Tibial nerve (tissue), 4 donors: ENCODE data around the gene AFF3. TPM values are rescaled to one million over a fixed set of nuclear protein-coding genes. Genes with fewer than 3 reads are reported as not detected.

Experiments used
- DNase-seq, 2 donors: peaks; one replicate each; pipeline ENCODE4 v3.0.0-alpha.2; 2019; ENCODE audit warnings: low spot score in 2 of 2
- H3K27ac ChIP-seq, 4 donors: fragments of 200-600 bp; sonication (generic) in 3 of 4; one replicate each; pipeline ENCODE4 v1.5.1; 2017 to 2019; ENCODE audit warnings: mild to moderate bottlenecking in 1 of 4
- H3K27me3 ChIP-seq, 2 donors: fragments of 200-600 bp; sonication (generic) in 1 of 2; one replicate each; pipeline versions ENCODE4 v1.5.1 to v1.6.0; 2017 to 2019
- H3K36me3 ChIP-seq, 3 donors: fragments of 200-600 bp; sonication (generic); one replicate each; pipeline ENCODE4 v1.5.1; 2018 to 2019
- H3K4me1 ChIP-seq, 4 donors: fragments of 200-600 bp; sonication (generic) in 3 of 4; one replicate each; pipeline ENCODE4 v1.5.1; 2017 to 2019
- H3K4me3 ChIP-seq, 4 donors: fragments of 200-600 bp; sonication (generic) in 3 of 4; one replicate each; pipeline ENCODE4 v1.5.1; 2017 to 2019; ENCODE audit warnings: mild to moderate bottlenecking in 1 of 4, moderate library complexity in 1 of 4
- H3K9me3 ChIP-seq, 4 donors: fragments of 200-600 bp; sonication (generic) in 3 of 4; one replicate each; pipeline ENCODE4 v1.5.1; 2017 to 2019
- CTCF ChIP-seq, 5 experiments: fragments of 200-600 bp in 3 of 5; fragments of 450-650 bp in 2 of 5; sonication (generic) in 3 of 5; IDR thresholded peaks; one replicate each; pipeline ENCODE4 v1.5.1; 2016 to 2019; ENCODE audit warnings: antibody characterized with exemption in 5 of 5, mild to moderate bottlenecking in 3 of 5, moderate library complexity in 2 of 5
- EP300 ChIP-seq, 2 donors: sonication (generic); formaldehyde crosslinking; IDR thresholded peaks; one replicate each; pipeline ENCODE4 v1.6.1; 2017; ENCODE audit warnings: antibody characterized with exemption in 2 of 2, mild to moderate bottlenecking in 1 of 2
- POLR2A ChIP-seq, 2 donors: fragments of 450-650 bp; IDR thresholded peaks; one replicate each; pipeline ENCODE4 v1.6.1; 2017; ENCODE audit warnings: antibody characterized with exemption in 2 of 2, mild to moderate bottlenecking in 2 of 2, moderate library complexity in 2 of 2
- WGBS, 2 donors: methylation state at CpG; one replicate each; pipeline ENCODE4 v1.1.5; 2018; 5-methylcytosine and 5-hydroxymethylcytosine counted together
- total RNA-seq, 4 donors: library from RNA; depleted of rRNA; stranded (reverse); fragments of >200 nt; gene quantifications; one replicate each; pipeline ENCODE4 v1.1.0, GENCODE V29; 2016

The AFF3 gene
- total RNA-seq, 4 donors from 2014 or later: 7.2 to 36.0 (median 21.4) TPM

GRCh38 chr2:99821572-99821971 lies 320.8 kb downstream of the AFF3 start:
- Histone ChIP-seq H3K27me3 (no peaks in the 10 kb centered on the region), H3K4me1 (no peaks in the 10 kb centered on the region), H3K36me3 (no peaks in the 10 kb centered on the region), H3K4me3 (no peak overlapping the region), H3K9me3 (no peaks in the 10 kb centered on the region), H3K27ac (no peak overlapping the region)
- TF ChIP-seq POLR2A (IDR thresholded peaks at IDR 0.05): no peak
- no peak for TF ChIP-seq EP300 (IDR thresholded peaks at IDR 0.05)
- TF ChIP-seq CTCF (IDR thresholded peaks at IDR 0.05): no peak
- DNase-seq: no peak
- 71 to 81% methylated on average over 7 of the region's 7 CpGs for WGBS, 2 donors

- Histone ChIP-seq H3K36me3 (no peaks in the 10 kb centered on the region), H3K9me3 (no peaks in the 10 kb centered on the region), H3K4me1 (no peaks in the 10 kb centered on the region), H3K27me3 (no peaks in the 10 kb centered on the region), H3K27ac (no peak overlapping the region), H3K4me3 (no peak overlapping the region)
- 93% methylated on average over 3 of the region's 3 CpGs for WGBS, 2 donors
- DNase-seq: no peak
- TF ChIP-seq CTCF (IDR thresholded peaks at IDR 0.05) (no peak), POLR2A (IDR thresholded peaks at IDR 0.05) (no peak), EP300 (IDR thresholded peaks at IDR 0.05) (no peak)
Measured at GRCh38 chr2:99821039-99821438, 321.4 kb downstream of the AFF3 start.

- TF ChIP-seq POLR2A (IDR thresholded peaks at IDR 0.05) (no peak), EP300 (IDR thresholded peaks at IDR 0.05) (no peak), CTCF (IDR thresholded peaks at IDR 0.05) (no peak)
- Histone ChIP-seq H3K27me3 (no peaks in the 10 kb centered on the region), H3K9me3 (no peaks in the 10 kb centered on the region), H3K4me1 (no peaks in the 10 kb centered on the region), H3K27ac (no peak overlapping the region), H3K4me3 (no peak overlapping the region), H3K36me3 (no peaks in the 10 kb centered on the region)
- WGBS, 2 donors: 94 to 96% methylated on average over 7 of the region's 7 CpGs
- no peak for DNase-seq
Measured at GRCh38 chr2:99819766-99820165, 322.6 kb downstream of the AFF3 start.

- TF ChIP-seq EP300 (IDR thresholded peaks at IDR 0.05) (no peak), POLR2A (IDR thresholded peaks at IDR 0.05) (no peak), CTCF (IDR thresholded peaks at IDR 0.05) (no peak)
- DNase-seq: no peak
- Histone ChIP-seq H3K27ac (no peak overlapping the region), H3K4me1 (no peaks in the 10 kb centered on the region), H3K27me3 (no peaks in the 10 kb centered on the region), H3K9me3 (no peaks in the 10 kb centered on the region), H3K4me3 (no peak overlapping the region), H3K36me3 (no peaks in the 10 kb centered on the region)
- WGBS, 2 donors: 74 to 75% methylated on average over 2 of the region's 2 CpGs
Measured at GRCh38 chr2:99818842-99819241, 323.5 kb downstream of the AFF3 start.

- no peak for TF ChIP-seq EP300 (IDR thresholded peaks at IDR 0.05)
- no peak for DNase-seq
- no peaks in the 10 kb centered on the region for H3K4me1 ChIP-seq
- no peak overlapping the region for H3K27ac ChIP-seq
- H3K4me3 ChIP-seq: no peak overlapping the region
- no peaks in the 10 kb centered on the region for H3K9me3 ChIP-seq
- no peaks in the 10 kb centered on the region for H3K27me3 ChIP-seq
- H3K36me3 ChIP-seq: no peaks in the 10 kb centered on the region
- 85 to 86% methylated on average over 5 of the region's 5 CpGs for WGBS, 2 donors
Measured at GRCh38 chr2:99816908-99817307, 325.5 kb downstream of the AFF3 start.

- H3K9me3 ChIP-seq: no peaks in the 10 kb centered on the region
- TF ChIP-seq EP300 (IDR thresholded peaks at IDR 0.05) (no peak), POLR2A (IDR thresholded peaks at IDR 0.05) (no peak)
- no peaks in the 10 kb centered on the region for H3K4me1 ChIP-seq
- no peak overlapping the region for H3K4me3 ChIP-seq
- no peak overlapping the region for H3K27ac ChIP-seq
- WGBS, 2 donors: 76 to 84% methylated on average over 10 of the region's 10 CpGs
- no peaks in the 10 kb centered on the region for H3K36me3 ChIP-seq
- DNase-seq: no peak
- no peaks in the 10 kb centered on the region for H3K27me3 ChIP-seq
Measured at GRCh38 chr2:99812426-99812825, 330.0 kb downstream of the AFF3 start.
